Common myeloid progenitor, CD34-positive (primary cell): ENCODE results near the gene RAD51.

Experiments used
- CTCF ChIA-PET: fragments of 350-600 bp; sonication (Branson Sonifier 250); formaldehyde crosslinking; loops from one replicate; lab custom pipeline; 2021; ENCODE audit warnings: antibody characterized with exemption; lab: Charles Lee
- POLR2A ChIA-PET: fragments of 350-600 bp; sonication (Branson Sonifier 250); formaldehyde crosslinking; loops from one replicate; lab custom pipeline; 2021; ENCODE audit warnings: antibody characterized with exemption; lab: Charles Lee
- DNase-seq, 3 donors: peaks; one replicate each; pipeline versions ENCODE4 v3.0.0 to v3.0.0-alpha.2; 2013
- H3K27ac ChIP-seq, 2 experiments: 1 replicate in 1 of 2; 2 replicates in 1 of 2; pipeline ENCODE4 v1.7.0; 2013; ENCODE audit warnings: inconsistent platforms in 2 of 2, low read length in 2 of 2, mild to moderate bottlenecking in 2 of 2, low read depth in 1 of 2, moderate library complexity in 1 of 2; ENCODE audit not compliant: severe bottlenecking in 2 of 2, insufficient read depth in 1 of 2, poor library complexity in 1 of 2
- H3K27me3 ChIP-seq, 5 experiments: replicated peaks in 2 of 5; 1 replicate in 3 of 5; 2 replicates in 2 of 5; pipeline versions ENCODE4 v1.6.1 to v1.7.0; 2013; ENCODE audit warnings: low read length in 4 of 5, mild to moderate bottlenecking in 2 of 5, moderate library complexity in 2 of 5, inconsistent platforms in 1 of 5; ENCODE audit not compliant: insufficient read depth in 5 of 5, control insufficient read depth in 4 of 5
- H3K36me3 ChIP-seq, 4 experiments: 1 replicate in 2 of 4; 2 replicates in 2 of 4; pipeline versions ENCODE4 v1.6.1 to v1.7.0; 2013; ENCODE audit warnings: low read length in 3 of 4, control low read depth in 1 of 4, mild to moderate bottlenecking in 1 of 4; ENCODE audit not compliant: control insufficient read depth in 4 of 4, insufficient read depth in 4 of 4
- H3K4me1 ChIP-seq, 4 experiments: 1 replicate in 3 of 4; 2 replicates in 1 of 4; pipeline versions ENCODE4 v1.6.1 to v1.7.1; 2013; ENCODE audit warnings: low read length in 3 of 4, mild to moderate bottlenecking in 3 of 4, control low read depth in 1 of 4, inconsistent platforms in 1 of 4, moderate library complexity in 1 of 4; ENCODE audit not compliant: control insufficient read depth in 4 of 4, insufficient read depth in 4 of 4; ENCODE audit errors: control extremely low read depth in 1 of 4
- H3K4me3 ChIP-seq, 7 experiments: 1 replicate in 4 of 7; 2 replicates in 3 of 7; pipeline versions ENCODE4 v1.5.1 to v1.7.0; 2013; ENCODE audit warnings: mild to moderate bottlenecking in 7 of 7, low read length in 6 of 7, moderate library complexity in 6 of 7, inconsistent platforms in 2 of 7, low read depth in 2 of 7, control low read depth in 1 of 7; ENCODE audit not compliant: insufficient read depth in 4 of 7, control insufficient read depth in 1 of 7; ENCODE audit errors: extremely low read depth in 1 of 7
- H3K9me3 ChIP-seq, 5 experiments: 1 replicate in 4 of 5; 2 replicates in 1 of 5; pipeline versions ENCODE4 v1.6.1 to v1.7.1; 2013; ENCODE audit warnings: low read length in 4 of 5, mild to moderate bottlenecking in 2 of 5, inconsistent platforms in 1 of 5, low read depth in 1 of 5, moderate library complexity in 1 of 5; ENCODE audit not compliant: control insufficient read depth in 4 of 5, insufficient read depth in 2 of 5; ENCODE audit errors: control extremely low read depth in 1 of 5
- WGBS: methylation state at CpG from one replicate; pipeline ENCODE4 v1.1.5; 2013; ENCODE audit not compliant: insufficient coverage; 5-methylcytosine and 5-hydroxymethylcytosine counted together

RAD51 gene

GRCh38 chr15:40714144-40714543 lies 19.2 kb downstream of the RAD51 start:
- Histone ChIP-seq H3K27ac (no peak overlapping the region), H3K27me3 (no peaks in the 10 kb centered on the region), H3K4me3 (no peak overlapping the region), H3K9me3 (no peaks in the 10 kb centered on the region), H3K4me1 (no peaks in the 10 kb centered on the region), H3K36me3 (peaks cover 11 to 51% (median 16%) of the 10 kb centered on the region in 4 experiments)
- ChIA-PET POLR2A (no interaction called here), CTCF (interaction anchor here (0.6 to 0.8 kb wide), 4 partner anchors 11 to 528 kb away, joined by 3 read pairs; no protein-coding TSS in a partner anchor)
- no CpG with 5 or more reads among the region's 2 CpGs for WGBS
- DNase-seq = no peak

GRCh38 chr15:40716165-40716564 lies 21.2 kb downstream of the RAD51 start:
- Histone ChIP-seq H3K27me3 (no peaks in the 10 kb centered on the region), H3K4me1 (no peaks in the 10 kb centered on the region), H3K9me3 (no peaks in the 10 kb centered on the region), H3K36me3 (peaks cover 6 to 56% (median 15%) of the 10 kb centered on the region in 4 experiments), H3K4me3 (no peak overlapping the region), H3K27ac (no peak overlapping the region)
- 90% methylated on average over 4 of the region's 6 CpGs for WGBS
- ChIA-PET CTCF (interaction anchor here (1.6 kb wide), 1 partner anchor 66 kb away, joined by 3 read pairs; no protein-coding TSS in a partner anchor), POLR2A (no interaction called here)
- DNase-seq = peak in 2 of 3 donors; percentile 40 to 46

- ChIA-PET POLR2A (no interaction called here), CTCF (interaction anchor here (1.4 kb wide), 1 partner anchor 61 kb away, joined by 3 read pairs; no protein-coding TSS in a partner anchor)
- peaks cover 2 to 39% (median 11%) of the 10 kb centered on the region in 4 experiments for H3K36me3 ChIP-seq
Measured at GRCh38 chr15:40721701-40722100, 26.7 kb downstream of the RAD51 start.

GRCh38 chr15:40722354-40722753 lies 27.4 kb downstream of the RAD51 start:
- Histone ChIP-seq H3K4me3 (no peak overlapping the region), H3K27me3 (no peaks in the 10 kb centered on the region), H3K9me3 (no peaks in the 10 kb centered on the region), H3K27ac (no peak overlapping the region), H3K36me3 (peaks cover 3 to 39% (median 11%) of the 10 kb centered on the region in 4 experiments), H3K4me1 (no peaks in the 10 kb centered on the region)
- no peak for DNase-seq
- CTCF ChIA-PET = interaction anchor here (0.5 to 2.0 kb wide), 3 partner anchors 22 to 252 kb away, joined by 3 to 6 read pairs (median 5); no protein-coding TSS in a partner anchor
- WGBS = 100% methylated on average over 2 of the region's 4 CpGs
- POLR2A ChIA-PET = interaction anchor here (0.6 kb wide), 1 partner anchor 16 kb away, joined by 12 read pairs; no protein-coding TSS in a partner anchor

More at GRCh38 chr15:40721701-40722100, 26.7 kb downstream of the RAD51 start:
- no peak overlapping the region for H3K27ac ChIP-seq
- WGBS = 86% methylated on average over 1 of the region's 1 CpG
- no peak overlapping the region for H3K4me3 ChIP-seq
- no peaks in the 10 kb centered on the region for H3K27me3 ChIP-seq
- H3K9me3 ChIP-seq = no peaks in the 10 kb centered on the region
- no peaks in the 10 kb centered on the region for H3K4me1 ChIP-seq
- no peak for DNase-seq

GRCh38 chr15:40722934-40723333 lies 28.0 kb downstream of the RAD51 start:
- no peak for DNase-seq
- ChIA-PET POLR2A (interaction anchor here (0.6 kb wide), 1 partner anchor 15 kb away, joined by 12 read pairs; no protein-coding TSS in a partner anchor), CTCF (interaction anchor here (0.5 to 2.0 kb wide), 6 partner anchors 14 to 252 kb away, joined by 3 to 6 read pairs (median 5); no protein-coding TSS in a partner anchor)
- Histone ChIP-seq H3K27ac (no peak overlapping the region), H3K9me3 (no peaks in the 10 kb centered on the region), H3K4me3 (no peak overlapping the region), H3K4me1 (no peaks in the 10 kb centered on the region), H3K36me3 (peaks cover 5 to 36% (median 11%) of the 10 kb centered on the region in 4 experiments), H3K27me3 (no peaks in the 10 kb centered on the region)
- no CpG with 5 or more reads among the region's 2 CpGs for WGBS

- Histone ChIP-seq H3K9me3 (no peaks in the 10 kb centered on the region), H3K36me3 (peaks cover 5 to 34% (median 11%) of the 10 kb centered on the region in 4 experiments), H3K27ac (no peak overlapping the region), H3K27me3 (no peaks in the 10 kb centered on the region), H3K4me3 (no peak overlapping the region), H3K4me1 (no peaks in the 10 kb centered on the region)
- POLR2A ChIA-PET = no interaction called here
- CTCF ChIA-PET = interaction anchor here (0.8 to 2.0 kb wide), 6 partner anchors 15 to 52 kb away, joined by 3 to 6 read pairs (median 5); no protein-coding TSS in a partner anchor
- DNase-seq = no peak
- WGBS = no CpG with 5 or more reads among the region's 2 CpGs
Measured at GRCh38 chr15:40723919-40724318, 28.9 kb downstream of the RAD51 start.

- H3K4me1 ChIP-seq = no peaks in the 10 kb centered on the region
- 100% methylated on average over 3 of the region's 3 CpGs for WGBS
- ChIA-PET CTCF (interaction anchor here (0.9 to 1.8 kb wide), 5 partner anchors 10 to 55 kb away, joined by 3 to 7 read pairs (median 5); partner anchors contain the start of gene C15orf62), POLR2A (no interaction called here)
- H3K27ac ChIP-seq = no peak overlapping the region
- H3K9me3 ChIP-seq = no peaks in the 10 kb centered on the region
- no peak overlapping the region for H3K4me3 ChIP-seq
- no peaks in the 10 kb centered on the region for H3K27me3 ChIP-seq
- DNase-seq = no peak
- H3K36me3 ChIP-seq = peaks cover 14 to 65% (median 34%) of the 10 kb centered on the region in 4 experiments
Measured at GRCh38 chr15:40731034-40731433, 36.1 kb downstream of the RAD51 start.
